ENCODE measurements around the gene ARVCF.
A peak's percentile ranks its signal among the peaks of the same experiment; 100 is the strongest.

Gene ARVCF

DNA sequence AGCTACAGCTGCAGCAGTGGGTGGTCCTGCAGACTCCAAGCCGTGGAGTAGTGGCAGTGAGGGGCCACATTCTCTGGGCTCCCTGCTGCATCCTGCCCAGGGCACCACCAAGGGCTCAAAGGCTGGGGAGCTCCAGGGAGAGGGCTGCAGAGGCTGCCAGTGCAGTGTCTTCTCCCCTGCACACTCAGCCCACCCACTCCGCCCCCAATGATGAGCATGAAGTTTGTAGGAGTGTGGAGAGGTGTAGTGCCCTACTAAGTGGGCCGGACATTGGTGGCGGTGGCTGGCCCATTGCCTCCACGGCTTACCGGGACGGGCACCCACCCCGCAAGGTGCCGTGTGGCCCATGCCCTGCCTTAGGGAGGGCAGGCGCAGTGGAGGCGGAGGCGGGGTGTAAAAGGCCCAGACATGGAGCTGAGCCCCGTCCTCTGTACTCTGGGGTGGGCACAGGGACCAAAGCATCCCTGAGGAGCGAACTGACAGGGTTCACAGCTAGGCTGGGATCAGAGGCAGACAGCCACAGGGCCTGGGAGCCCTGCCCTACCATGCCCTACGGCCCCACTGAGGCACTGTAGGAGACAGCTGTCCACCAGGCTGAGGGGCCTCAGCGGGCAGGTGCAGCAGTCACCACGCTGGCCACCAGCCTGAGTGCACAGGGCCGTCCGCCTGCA lies 18.9 kb downstream of the ARVCF start:
- no peak for DNase-seq

DNA sequence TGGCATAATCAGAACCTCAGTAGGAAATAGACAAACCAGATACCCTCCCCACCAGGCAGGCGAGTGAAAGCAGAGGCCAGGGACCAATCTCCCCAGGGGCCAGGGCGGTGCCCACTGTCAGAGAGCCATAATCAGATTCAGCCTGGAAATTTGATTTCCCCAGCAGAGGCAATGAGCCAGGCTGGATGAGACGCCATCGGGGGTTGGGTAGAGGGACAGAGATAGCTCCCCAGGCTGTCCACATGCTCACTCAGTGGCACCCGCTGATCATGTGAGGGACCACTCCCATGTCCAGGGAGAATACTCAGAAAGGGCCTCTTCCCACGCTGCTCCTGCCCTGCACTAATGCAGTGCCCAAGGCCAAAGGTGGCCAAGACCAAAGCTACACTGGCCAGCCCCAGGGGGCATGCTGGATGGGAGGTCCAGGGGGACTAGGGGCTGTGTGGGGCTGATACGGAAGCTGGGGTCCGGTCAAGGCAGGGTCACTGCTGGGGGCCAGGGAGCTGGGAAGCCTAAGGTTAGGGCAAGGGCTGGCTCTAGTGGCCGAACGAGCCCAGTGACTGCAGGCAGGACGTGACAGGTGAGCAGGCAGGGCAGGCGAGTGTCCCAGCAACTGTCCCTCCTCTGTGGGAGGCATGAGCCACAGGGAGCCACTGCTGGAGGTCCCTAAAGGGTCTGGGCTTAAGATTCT lies 19.8 kb downstream of the ARVCF start:
- DNase-seq = no peak

DNA sequence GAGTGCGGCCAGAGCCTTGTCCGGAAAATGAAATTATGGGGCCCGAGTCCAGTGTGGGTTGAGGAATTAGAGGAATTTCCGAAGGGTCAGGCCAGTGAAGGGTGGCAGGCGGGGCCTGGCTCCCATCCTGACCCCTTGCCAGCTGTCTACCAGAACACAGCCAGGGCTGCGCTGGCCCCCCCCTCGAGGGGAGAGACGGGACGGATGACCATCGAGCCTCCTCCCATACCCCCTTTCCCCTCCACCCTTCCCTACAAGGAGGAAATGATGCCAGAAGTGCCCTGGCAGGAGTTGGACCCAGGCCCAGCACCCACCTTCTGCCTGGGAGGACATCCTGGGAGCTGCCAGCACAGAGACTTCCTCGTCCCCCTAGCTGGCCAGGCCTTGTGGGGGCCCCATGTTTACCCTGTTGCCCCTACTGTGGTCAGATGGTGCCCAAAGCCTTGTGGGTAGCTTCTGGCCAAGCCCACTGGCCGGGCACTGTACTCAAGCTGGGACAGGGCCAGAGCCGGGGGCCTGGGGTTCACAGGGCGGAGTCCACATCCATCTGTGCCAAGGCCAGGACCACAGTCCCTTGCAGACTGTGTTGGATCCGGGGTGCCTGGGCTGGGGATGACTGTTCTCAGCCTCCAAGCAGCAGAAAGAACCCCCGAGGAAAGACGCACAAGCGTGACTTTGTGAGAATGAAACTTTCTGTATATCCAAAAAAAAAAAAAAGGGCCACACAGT lies 20.8 kb downstream of the ARVCF start:
- no peak for DNase-seq

DNA sequence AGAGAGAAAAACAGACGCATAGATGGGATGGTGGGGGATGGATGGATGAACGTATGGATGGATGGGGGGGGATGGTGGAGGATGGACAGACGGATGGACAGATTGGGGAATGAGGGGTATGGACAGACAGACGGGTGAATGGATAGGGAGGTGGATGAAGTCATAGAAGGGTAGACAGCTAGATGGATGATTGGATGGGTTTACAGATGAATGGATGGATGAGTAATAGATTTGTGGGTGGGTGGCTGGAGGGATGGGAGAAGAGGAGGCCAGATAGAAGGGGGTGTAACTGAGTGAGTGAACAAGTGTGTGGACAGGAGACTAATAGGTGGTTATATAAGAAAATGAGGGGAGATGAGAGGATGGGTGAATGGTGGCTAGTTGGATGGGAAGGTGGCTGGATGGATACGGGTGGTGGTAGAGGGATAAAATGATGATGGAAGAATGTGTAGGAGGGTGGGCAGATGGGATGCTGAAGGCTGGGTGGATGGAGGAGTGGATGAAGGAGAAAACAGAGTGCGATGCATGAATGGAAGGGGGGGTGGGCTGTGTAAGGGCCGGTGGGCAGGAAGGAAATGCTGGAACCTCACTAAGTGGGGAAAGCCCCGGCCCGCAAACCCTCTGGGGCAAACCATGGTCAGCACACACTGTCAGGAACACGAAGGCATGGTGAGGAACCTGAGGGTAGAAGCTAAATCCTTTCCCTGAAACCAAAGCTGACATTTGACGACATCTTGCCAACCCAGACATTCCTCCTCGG lies 21.6 kb downstream of the ARVCF start:
- no peak for DNase-seq

DNA sequence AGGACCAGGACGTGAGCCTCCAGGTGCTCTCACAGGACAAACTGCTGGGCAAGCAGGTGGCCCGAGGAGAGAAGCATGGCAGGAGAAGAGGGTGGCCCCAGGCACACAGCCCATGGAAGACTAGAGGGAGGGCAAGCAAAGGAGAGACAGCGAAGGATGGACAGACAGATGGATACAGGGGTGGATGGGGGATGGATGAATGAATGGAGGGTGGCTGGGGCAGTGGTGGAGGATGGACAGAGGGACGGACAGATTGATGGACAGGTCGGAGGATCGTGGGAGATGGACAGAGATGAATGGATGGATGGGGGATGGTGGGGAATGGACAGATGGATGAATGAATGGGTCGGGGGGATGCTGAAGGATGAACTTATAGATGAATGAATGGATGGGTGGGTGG lies 22.7 kb downstream of the ARVCF start:
- DNase-seq = no peak

DNA sequence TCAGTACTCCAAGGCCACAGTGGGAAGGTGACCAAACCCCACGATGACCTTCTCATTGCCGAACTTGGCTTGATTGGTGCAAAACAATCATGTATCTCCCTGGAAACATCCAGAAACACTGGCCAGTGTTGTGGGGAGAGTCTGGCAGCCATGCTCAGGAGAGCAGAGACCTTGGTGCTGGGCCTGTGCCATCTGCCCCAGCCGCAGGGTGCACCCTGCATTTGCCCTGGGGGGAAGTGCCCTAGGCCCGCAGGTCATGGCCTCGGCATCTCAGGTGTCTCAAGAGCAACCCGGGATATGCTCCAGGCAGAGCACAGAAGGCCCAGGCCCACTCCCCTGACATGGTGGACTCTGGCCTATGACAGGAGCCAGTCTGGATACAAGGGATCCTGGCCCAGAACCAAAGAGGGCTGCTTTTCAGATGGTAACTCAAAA lies 23.7 kb downstream of the ARVCF start:
- no peak for DNase-seq

DNA sequence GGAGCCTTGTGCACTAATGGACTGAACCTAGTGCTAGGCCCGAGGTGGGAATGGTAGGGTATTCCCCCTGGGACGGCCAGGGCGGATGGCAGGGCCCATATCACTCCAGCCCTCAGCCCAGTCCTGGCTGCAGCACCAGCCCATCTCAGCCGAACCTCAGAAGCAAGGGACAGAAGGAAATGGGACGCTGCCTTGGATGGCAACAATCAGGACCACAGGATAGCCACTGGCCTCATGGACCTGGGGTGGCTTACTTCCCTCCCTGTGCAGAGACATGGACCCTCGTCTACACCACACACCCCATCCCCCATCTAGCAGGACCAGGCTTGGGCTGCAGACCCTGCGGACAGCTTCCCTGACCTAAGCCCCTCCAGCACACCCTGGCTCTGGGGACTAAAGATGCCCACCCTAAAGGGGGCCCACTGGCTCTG lies 24.1 kb downstream of the ARVCF start:
- no peak for DNase-seq

DNA sequence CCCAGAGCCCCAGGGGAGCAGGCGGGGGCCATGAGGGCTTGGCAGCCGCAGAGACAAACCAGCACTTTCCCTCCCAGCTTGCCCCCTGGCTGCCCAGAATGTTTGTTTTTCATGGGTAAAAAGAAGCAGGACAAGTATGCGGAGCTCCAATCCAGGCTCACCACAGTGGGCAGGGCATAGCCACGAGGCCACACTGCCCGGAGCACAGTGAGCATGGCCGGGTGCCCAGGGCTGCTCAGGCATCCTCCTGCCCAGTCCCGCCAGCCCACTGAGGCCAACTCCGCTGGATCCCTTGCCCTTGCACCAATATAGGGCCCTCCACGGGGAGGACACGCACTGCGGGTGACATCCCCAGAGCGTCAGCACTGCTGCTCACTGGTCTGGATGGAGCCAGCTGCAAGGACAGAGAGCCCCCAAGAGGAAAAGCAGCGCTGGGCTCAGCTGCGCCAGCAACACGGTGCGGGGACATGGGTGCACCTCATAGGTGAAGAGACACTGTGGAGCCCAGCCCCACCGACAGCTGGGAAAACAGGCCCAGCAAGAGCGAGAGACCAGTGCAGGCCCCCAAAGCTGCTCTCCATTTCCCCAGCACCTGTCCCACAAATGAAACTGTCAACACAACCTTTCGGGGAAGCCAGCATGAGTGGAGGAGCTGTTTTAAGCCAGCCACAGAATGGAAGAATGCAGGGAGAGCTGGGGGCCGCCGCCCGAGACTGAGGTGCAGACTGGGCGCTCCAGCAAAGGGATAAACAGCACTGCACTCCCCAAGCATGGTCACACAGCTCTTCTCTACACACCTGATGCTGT lies 24.8 kb downstream of the ARVCF start:
- DNase-seq = peak in 1 of 2 donors; percentile 14

DNA sequence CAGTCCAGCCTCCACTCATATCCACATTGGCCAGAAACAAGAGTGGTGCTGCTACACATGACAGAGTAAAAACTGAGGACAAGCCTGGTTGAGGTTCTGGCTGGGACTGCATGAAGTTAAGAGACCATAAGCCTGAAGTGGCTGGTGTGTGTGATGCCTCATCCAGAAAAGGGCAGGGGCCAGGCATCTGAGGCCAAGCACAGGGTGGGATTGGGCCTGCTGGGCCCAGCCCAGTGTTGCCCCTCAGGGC lies 25.3 kb downstream of the ARVCF start:
- DNase-seq = no peak

DNA sequence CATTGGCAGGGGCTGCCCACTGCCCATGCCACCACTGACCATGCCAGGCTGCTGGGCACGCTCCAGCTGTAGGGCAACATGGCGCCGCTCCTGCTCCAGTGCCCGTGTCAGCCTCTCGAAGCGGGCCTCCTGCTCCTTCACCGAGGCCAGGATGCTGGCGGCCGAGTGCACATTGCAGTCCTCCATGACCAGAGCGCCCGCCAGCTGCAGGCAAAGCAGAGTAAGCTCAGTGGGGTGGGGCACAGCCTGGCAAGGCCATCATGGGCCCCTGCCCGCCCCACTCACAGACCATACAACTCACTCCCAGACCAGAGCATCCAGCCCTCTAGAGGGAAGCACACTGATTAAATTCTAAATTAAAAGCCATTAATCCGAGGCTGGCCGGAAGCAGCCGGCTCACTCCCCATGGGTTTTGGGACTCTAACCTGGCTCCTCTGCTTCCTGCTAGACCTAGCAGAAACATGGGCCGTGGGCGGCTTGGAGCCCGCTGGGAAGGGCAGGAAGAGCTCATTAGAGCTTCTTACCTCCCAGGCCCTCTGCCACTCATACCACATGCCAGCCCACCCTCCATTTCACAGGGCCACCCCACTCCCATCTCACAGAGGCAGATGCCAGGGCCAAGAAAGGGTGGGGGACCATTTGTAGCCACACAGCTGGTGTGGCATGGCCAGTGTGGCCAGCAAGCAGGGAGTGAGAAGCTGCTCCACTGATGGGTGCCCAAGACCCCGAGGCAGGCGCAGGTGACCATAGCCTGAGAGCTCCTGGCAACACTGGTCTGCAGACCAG lies 25.8 kb downstream of the ARVCF start:
- no peak for DNase-seq

DNA sequence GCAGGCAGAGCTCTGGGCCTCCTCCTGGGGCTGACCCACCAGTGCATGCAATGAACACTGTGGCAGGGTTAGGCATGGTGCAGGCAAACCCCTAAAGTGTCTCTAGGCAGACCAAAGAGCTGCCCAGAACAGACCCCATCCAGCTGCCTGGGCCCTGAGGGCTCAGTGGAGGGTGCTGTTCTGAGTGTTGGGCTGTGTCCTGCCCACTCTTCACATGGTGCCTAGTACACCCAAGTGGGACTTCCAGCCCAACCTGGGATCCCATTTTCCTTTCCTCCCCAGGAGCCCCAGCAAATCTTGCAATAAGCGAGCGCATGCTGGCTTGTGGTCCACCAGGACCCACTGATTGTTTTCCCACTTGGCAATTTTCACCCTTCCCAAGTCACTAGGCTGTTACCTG lies 26.4 kb downstream of the ARVCF start:
- no peak for DNase-seq

DNA sequence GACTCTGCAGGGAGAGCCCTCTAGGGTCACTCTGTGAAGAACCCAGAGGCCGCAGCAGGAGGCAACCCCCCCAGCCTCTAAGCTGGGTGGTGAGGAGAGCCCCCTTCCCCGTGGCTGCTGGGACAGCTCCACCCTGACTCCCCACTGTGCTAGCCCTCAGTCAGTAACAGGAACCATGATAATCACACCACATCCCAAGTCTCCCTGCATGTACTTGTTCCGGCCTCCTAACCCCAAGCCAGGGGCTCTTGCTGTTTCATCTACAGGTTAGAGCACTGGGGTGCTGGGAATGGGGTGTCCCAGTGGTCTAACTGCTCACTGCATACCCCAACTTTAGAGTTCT lies 26.9 kb downstream of the ARVCF start:
- no peak for DNase-seq

DNA sequence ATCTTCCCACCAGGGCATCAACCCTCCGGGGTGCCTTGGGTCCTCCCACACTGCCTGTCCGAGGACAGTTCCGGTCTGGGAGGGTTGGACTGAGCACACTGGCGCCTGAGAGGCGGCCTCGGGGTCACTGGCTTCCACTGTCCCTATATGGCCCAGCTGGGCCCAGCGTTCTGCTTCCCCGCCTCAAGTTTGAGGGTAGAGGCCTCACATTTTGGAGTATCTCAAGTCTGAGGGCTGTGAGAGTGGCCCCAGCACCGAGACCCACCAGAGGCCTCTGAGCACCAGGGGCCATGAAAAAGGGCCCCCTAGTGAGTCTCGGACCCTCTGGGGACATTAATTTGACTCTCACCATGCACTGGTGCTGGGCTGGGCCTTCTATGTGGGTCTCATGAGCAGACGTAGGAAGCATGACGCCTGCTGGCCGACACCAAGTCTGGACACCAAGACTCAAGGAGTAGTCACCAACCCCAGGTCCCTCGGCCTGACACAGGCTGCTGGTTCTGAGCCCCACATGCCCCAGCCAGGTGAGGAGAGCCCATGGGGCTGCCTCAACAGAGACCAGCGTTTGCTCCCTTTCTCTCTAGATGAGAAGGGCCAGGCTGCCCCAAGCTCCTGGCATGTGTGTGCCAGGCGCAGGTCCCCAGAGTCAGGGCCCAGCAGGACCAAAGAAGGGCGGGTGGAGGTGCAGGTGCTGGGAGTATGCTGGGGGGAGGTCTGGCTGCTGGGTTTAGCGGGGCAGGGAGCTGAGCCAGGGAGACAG lies 27.5 kb downstream of the ARVCF start:
- no peak for DNase-seq

DNA sequence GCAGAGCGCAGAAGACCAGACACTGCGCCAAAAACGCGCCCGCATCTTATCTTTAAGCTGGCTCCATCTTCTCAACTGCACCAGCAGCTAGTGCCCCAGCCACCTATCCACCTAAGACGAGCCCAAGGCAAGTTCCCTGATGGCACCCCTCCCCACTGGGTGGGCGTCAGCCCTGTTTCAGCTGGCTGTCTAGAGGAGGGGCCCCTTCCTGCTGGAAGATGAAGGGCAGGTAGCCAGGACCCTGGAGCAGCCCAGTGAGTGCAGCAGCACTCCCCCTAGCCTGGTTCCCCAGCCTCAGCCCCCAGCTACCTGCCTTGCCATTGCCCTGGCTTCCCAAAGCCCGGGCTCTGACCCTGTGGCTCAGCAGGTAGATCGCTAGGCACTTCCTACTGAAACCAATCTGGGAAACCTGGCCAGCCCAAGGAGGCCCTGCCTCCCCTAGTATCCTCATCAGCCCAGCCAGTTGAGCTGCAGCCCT lies 28.3 kb downstream of the ARVCF start:
- DNase-seq = no peak

DNA sequence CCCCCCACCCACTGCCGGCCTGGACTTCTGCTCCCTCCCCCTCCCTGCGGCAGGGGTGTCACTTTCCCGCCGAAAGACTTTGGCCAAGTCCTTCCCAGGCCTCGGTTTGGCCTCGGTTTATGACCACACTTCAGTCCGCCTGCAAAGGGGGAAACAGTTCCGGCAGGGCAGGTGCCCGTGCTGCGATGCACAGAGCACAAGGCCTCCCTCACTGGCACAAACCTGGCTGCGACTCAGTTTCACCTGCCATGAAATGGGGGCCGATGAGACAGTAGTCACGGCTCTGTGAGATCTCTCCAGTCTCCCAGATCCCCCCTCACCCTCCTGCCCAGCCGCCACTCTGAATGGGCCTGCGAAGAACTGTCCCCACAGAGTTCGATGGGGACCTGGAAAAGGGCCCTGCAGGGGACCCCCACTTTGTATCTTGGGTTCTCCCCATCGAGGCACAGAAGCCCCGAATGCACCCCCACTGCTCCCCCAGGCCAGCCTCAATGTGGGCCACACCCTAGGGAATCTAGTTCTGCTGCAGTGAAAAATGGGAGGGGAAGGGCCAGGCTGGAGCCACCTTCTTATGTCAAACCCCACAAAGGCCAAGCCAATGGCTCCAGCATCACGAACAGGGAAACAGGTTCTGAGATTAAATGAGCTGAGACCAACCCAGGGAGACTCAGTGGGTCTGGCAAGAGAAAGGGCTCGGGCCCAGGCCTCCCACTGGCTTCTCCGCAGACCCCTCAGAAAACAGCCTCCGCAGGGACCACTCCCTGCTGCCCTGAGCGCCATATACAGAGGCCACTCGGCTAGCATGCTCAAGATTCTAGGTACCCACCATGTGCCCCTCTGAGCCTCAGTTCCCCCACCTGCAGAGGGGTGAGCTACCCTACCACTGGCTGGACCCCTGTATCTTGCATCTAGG lies 29.0 kb downstream of the ARVCF start:
- no peak for DNase-seq

DNA sequence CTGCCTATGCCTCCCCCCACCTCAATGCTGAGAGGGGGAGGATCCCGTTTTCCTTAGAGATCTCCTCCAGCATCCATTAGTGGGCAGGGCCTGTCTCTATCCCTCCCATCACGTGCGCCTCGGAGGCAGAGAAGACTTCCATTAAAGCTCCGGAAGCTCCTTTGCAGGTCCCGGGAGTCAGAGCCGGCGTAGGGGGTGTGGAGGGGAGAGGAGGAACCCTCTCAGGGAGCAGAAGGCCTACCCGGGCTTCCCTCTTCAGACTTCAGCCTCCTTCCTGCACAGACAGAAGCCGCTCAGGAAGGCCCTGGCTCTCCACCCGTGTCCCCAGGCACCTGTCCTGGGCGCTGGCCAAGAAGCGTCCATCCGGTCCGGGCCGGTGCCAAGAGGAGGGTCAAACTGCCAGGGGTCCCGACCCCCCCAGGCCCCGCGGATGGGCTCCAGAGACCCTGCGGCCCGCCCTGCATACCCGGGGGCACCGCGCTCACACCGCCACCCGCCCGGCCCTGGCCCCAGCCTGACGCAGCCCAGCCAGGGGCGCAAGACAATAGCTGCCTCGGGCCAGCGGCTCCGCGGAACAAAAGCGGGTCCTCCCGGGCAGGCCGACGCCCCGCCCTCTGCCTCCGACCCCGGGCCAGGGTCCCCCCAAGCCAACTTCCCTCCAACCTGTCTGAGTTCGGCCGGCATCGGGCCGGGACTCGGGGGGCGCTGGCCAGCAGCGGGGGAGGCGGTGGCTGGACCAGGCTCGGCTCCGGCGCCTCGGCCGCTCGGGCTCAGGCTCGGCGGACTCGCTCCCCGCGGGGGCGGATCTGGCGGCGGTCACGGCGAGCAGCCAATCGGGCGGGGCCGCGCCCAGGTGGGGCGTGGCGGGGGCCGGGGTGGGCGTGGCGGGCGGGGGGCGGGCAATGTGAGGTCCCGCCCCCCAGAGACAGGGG lies 29.9 kb downstream of the ARVCF start:
- DNase-seq = peak in 1 of 2 donors; percentile 40

DNA sequence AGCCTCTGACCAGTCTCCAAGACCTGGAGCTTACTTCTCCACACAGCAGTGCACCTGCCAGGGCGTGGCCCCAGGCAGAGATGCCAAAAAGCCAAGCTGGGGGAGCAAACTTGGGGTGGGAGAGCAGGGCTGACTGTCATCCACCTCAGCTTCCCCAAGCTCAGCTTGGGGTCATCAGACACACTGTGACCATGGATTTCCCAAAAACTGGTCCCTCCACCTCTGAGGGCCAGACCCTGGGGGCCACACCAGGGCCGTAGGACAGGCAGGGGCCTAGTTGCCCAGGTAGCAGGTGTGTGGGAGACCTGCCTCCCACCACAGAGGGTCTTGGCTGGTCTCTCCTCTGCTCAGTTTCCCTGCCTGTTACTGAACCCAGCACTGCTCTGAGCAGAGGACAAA lies 30.6 kb downstream of the ARVCF start:
- DNase-seq = no peak
